BLaER1 treated with 17β-estradiol and CSF1 and Interleukin-3, amounts not matched to agents 10 nM and 100 nM (cell line): ENCODE measurements around the gene SMYD2.

ENCODE experiments used
- H3K27ac ChIP-seq, 11 experiments: shearing (Covaris generic); formaldehyde crosslinking; 2 replicates each; pipeline ENCODE4 v1.8.1; 2022
- H3K27me3 ChIP-seq, 11 experiments: shearing (Covaris generic); formaldehyde crosslinking; 2 replicates each; pipeline ENCODE4 v1.8.1; 2022
- H3K36me3 ChIP-seq, 11 experiments: shearing (Covaris generic); formaldehyde crosslinking; 2 replicates each; pipeline ENCODE4 v1.8.1; 2022
- H3K4me1 ChIP-seq, 10 experiments: shearing (Covaris generic); formaldehyde crosslinking; 2 replicates each; pipeline ENCODE4 v1.8.1; 2022
- H3K4me2 ChIP-seq, 11 experiments: shearing (Covaris generic); formaldehyde crosslinking; 2 replicates each; pipeline ENCODE4 v1.8.1; 2022
- H3K4me3 ChIP-seq, 10 experiments: shearing (Covaris generic); formaldehyde crosslinking; 2 replicates each; pipeline ENCODE4 v1.8.1; 2022
- H3K9ac ChIP-seq, 11 experiments: shearing (Covaris generic); formaldehyde crosslinking; 2 replicates each; pipeline ENCODE4 v1.8.1; 2022
- H3K9me3 ChIP-seq, 11 experiments: shearing (Covaris generic); formaldehyde crosslinking; replicated peaks in 1 of 11; 2 replicates each; pipeline ENCODE4 v1.8.1; 2022
- H4K20me1 ChIP-seq, 11 experiments: shearing (Covaris generic); formaldehyde crosslinking; 2 replicates each; pipeline ENCODE4 v1.8.1; 2022
- Cebpa-rat ChIP-seq, 11 experiments: shearing (Covaris generic); IDR thresholded peaks; 2 replicates each; pipeline ENCODE4 v1.8.1; 2022

Gene SMYD2

DNA sequence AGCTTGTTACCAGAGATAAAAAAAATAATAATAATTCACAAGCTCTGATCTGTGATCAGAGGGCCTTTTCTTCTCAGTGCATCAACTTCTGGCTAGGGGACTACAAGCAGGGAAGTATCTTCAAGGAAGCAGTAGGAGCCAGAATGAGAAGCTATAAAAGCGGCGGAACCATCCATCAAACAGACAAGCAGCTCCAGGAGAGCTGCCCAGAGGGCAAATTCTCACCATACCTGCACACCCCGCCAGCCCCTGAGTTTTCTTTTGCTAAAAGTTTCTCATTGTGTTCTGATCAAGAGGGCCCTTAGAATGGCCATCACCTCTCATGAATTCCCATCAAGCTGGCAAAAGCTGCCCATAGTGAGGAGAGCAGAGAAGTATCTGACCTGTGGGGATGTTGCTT, 99.4 kb downstream of the SMYD2 start:
- no peaks in the 10 kb centered on the region for H3K36me3 ChIP-seq
- H3K27ac ChIP-seq = no peak overlapping the region
- TF ChIP-seq Cebpa-rat (IDR thresholded peaks at IDR 0.05) = no peak
- no peak overlapping the region for H3K4me2 ChIP-seq
- no peak overlapping the region for H3K4me3 ChIP-seq
- no peaks in the 10 kb centered on the region for H3K27me3 ChIP-seq
- H3K4me1 ChIP-seq = no peaks in the 10 kb centered on the region
- no peaks in the 10 kb centered on the region for H4K20me1 ChIP-seq
- peaks cover 0 to 7% (median 0%) of the 10 kb centered on the region in 11 experiments; a peak in 1 of 22 replicates for H3K9me3 ChIP-seq
- no peak overlapping the region for H3K9ac ChIP-seq

DNA sequence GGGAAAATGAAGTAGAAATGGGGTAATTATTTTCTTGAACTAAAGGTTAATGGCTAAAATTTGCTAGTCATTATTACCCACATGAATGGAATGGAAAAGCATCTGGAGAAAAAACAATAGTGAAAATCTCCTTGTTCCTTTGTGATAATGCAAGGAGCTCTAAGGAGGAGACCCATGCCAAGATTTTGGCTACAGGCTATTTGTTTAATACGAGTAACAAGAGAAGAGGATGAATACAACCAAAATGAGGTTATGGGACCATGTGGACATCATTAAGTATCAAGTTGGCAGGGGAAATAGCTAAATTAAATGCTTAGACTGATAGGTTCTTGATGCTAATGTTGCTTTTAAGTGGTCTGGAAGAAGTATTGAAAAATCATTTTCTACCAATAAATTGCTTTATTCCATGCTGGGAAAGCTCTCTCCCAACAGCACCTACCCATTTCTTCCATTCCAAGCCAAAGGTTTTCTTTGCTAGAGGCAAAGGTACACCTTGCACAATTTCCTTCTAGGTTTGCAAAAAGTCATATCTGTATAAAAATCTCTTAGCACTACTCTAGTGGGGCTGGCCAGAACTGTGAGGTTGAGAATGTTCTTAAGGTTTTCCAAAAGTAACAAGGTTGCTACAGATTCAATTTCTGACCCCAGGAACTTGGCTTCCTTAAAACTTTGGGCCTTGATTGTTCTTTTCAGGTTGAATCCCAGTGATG, 100.2 kb downstream of the SMYD2 start:
- no peaks in the 10 kb centered on the region for H3K27me3 ChIP-seq
- no peaks in the 10 kb centered on the region for H4K20me1 ChIP-seq
- H3K27ac ChIP-seq = no peak overlapping the region
- no peaks in the 10 kb centered on the region for H3K36me3 ChIP-seq
- no peak overlapping the region for H3K4me2 ChIP-seq
- H3K9ac ChIP-seq = no peak overlapping the region
- no peak for TF ChIP-seq Cebpa-rat (IDR thresholded peaks at IDR 0.05)
- no peak overlapping the region for H3K4me3 ChIP-seq
- H3K9me3 ChIP-seq = peaks cover 0 to 7% (median 0%) of the 10 kb centered on the region in 11 experiments; a peak in 1 of 22 replicates
- H3K4me1 ChIP-seq = no peaks in the 10 kb centered on the region

GRCh38 chr1:214383381-214384372, 102.7 kb downstream of the SMYD2 start:
- TF ChIP-seq Cebpa-rat (IDR thresholded peaks at IDR 0.05) = no peak
- no peaks in the 10 kb centered on the region for H3K4me1 ChIP-seq
- H4K20me1 ChIP-seq = no peaks in the 10 kb centered on the region
- H3K4me3 ChIP-seq = no peak overlapping the region
- H3K9me3 ChIP-seq = peaks cover 0 to 7% (median 0%) of the 10 kb centered on the region in 11 experiments; a peak in 1 of 22 replicates
- H3K27me3 ChIP-seq = no peaks in the 10 kb centered on the region
- no peaks in the 10 kb centered on the region for H3K36me3 ChIP-seq
- no peak overlapping the region for H3K27ac ChIP-seq
- H3K4me2 ChIP-seq = no peak overlapping the region
- H3K9ac ChIP-seq = no peak overlapping the region

GRCh38 chr1:214384373-214385079, 103.6 kb downstream of the SMYD2 start:
- Histone ChIP-seq H3K9ac (no peak overlapping the region), H4K20me1 (no peaks in the 10 kb centered on the region), H3K4me1 (no peaks in the 10 kb centered on the region), H3K36me3 (no peaks in the 10 kb centered on the region), H3K4me2 (no peak overlapping the region), H3K9me3 (peaks cover 0 to 7% (median 0%) of the 10 kb centered on the region in 11 experiments; a peak in 1 of 22 replicates), H3K27me3 (no peaks in the 10 kb centered on the region), H3K27ac (no peak overlapping the region), H3K4me3 (no peak overlapping the region)
- TF ChIP-seq Cebpa-rat (IDR thresholded peaks at IDR 0.05) = no peak

DNA sequence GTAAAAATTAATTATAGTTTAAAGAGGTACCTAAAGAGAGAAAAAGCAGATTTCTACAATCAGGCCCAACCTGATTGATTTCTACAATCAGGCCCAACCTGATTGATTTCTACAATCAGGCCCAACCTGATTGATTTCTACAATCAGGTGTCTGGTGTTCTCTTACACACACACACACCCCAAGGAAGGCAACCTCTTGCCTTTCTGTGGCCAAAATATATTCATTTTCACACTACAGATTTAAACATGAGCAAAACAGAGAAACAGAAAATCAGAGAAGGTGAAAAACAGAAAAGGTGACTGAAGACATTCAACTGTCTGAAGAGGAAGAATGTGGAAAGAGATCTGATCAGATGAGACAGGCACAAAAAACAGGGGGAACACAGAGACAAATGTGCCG, 104.5 kb downstream of the SMYD2 start:
- no peak overlapping the region for H3K27ac ChIP-seq

GRCh38 chr1:214386333-214386732, 105.4 kb downstream of the SMYD2 start:
- no peak overlapping the region for H3K27ac ChIP-seq
- H3K36me3 ChIP-seq = no peaks in the 10 kb centered on the region
- no peaks in the 10 kb centered on the region for H3K27me3 ChIP-seq
- H3K4me3 ChIP-seq = no peak overlapping the region
- H4K20me1 ChIP-seq = no peaks in the 10 kb centered on the region
- no peak overlapping the region for H3K4me2 ChIP-seq
- no peak for TF ChIP-seq Cebpa-rat (IDR thresholded peaks at IDR 0.05)
- peaks cover 0 to 7% (median 0%) of the 10 kb centered on the region in 11 experiments; a peak in 1 of 22 replicates for H3K9me3 ChIP-seq
- H3K9ac ChIP-seq = no peak overlapping the region
- H3K4me1 ChIP-seq = no peaks in the 10 kb centered on the region

More for the DNA sequence above, 104.5 kb downstream of the SMYD2 start:
- Histone ChIP-seq H3K27me3 (no peaks in the 10 kb centered on the region), H4K20me1 (no peaks in the 10 kb centered on the region), H3K36me3 (no peaks in the 10 kb centered on the region), H3K4me1 (no peaks in the 10 kb centered on the region), H3K9ac (no peak overlapping the region), H3K4me3 (no peak overlapping the region), H3K4me2 (no peak overlapping the region), H3K9me3 (peaks cover 0 to 7% (median 0%) of the 10 kb centered on the region in 11 experiments; a peak in 1 of 22 replicates)
- no peak for TF ChIP-seq Cebpa-rat (IDR thresholded peaks at IDR 0.05)
